Amygdala (tissue), 56 donors: ENCODE data around the gene EXOSC3.
A peak's percentile ranks its signal among the peaks of the same experiment; 100 is the strongest.
"Not testable (repeated sequence)": the region's sequence is repeated elsewhere in the genome, so short reads cannot be mapped to it uniquely, and the experiment has no call there.

Experiments
- DNase-seq, 56 donors: peaks; one replicate each; lab custom pipeline; 2025; lab: John Stamatoyannopoulos, UW

The EXOSC3 gene

DNA sequence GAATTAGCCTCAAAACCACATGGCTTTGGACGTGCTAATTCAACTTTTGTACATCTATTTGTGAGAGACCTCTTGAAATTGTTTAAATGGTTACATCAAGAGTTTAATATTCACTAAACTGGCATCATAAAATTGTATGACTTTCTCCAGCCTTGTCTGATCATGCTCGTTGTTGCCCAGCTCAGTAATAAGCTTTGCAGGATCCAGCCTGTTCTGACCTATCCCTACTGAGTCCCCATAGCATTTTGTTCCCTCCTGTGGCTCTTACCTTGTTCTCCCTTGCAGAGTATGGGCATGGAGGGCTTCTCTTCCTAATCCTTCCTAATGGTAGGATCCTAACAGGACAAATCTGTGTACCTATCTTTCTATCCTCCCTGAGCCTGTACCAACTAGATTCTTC lies 6.3 kb downstream of the EXOSC3 start:
- no peak for DNase-seq

DNA sequence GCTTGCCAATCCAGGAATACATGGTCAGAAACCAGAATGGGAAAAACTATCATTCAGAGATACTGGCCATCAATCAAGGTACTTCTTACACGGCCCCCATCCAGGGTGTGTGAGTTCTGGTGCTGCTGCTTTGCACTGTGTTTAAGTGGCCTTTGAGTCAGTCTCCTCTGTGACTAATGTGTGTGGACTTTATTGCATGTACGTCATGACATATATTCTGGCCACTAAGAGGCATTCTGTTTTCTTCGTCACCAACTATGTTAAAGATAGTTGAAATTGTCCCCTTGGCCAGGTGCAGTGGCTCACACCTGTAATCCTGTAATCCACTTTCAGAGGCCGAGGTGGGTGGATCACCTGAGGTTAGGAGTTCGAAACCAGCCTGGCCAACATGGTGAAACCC lies 8.5 kb downstream of the EXOSC3 start:
- no peak for DNase-seq

DNA sequence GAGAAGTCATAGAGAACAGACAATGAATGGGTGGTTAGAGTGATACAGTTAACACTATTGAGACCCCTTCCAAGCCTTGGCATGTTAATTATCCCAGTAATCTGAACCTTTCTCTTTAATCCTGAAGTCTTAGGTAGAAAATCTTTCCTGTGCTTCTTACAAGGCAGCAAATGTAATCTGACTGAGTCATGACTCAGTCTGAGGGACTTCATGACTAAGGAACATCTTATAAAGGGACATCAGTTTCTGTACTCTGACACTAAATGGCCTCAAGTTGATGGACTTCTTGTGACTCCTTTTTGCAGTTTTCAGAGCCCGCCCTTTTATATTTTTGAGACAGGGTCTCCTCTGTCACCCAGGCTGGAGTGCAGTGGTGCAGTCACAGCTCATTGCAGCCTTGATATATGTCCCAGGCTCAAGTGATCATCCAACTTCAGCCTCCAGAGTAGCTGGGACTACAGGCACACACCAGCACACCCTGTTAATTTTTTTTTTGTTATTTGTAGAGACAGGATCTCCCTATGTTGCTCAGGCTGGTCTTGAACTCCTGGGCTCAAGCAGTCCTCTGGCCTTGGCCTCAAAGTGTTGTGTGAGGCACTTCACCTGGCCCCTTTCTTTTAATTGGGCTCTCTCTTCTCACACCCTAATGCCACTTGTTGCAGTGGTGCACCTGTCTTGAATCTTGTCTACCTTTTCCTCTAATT lies 9.5 kb downstream of the EXOSC3 start:
- DNase-seq: no peak

- DNase-seq: no peak
These were observed 14.9 kb downstream of the EXOSC3 start for GRCh38 chr9:37769995-37770394.

GRCh38 chr9:37769306-37769705 lies 15.6 kb downstream of the EXOSC3 start:
- no peak for DNase-seq

- not testable (repeated sequence) for DNase-seq
These were observed 19.6 kb downstream of the EXOSC3 start for GRCh38 chr9:37765263-37765662.

- DNase-seq: no peak
These were observed 23.4 kb downstream of the EXOSC3 start for GRCh38 chr9:37761511-37761910.

GRCh38 chr9:37760416-37761161 lies 24.3 kb downstream of the EXOSC3 start:
- DNase-seq: no peak

- DNase-seq: no peak
These were observed 26.1 kb downstream of the EXOSC3 start for GRCh38 chr9:37758747-37759146.

GRCh38 chr9:37753489-37754190 lies 31.2 kb downstream of the EXOSC3 start, which contains the start of gene TRMT10B:
TRMT10B (plus strand) TSS chr9:37753805; CDS start chr9:37761932, 8,127 bp downstream.
- peak in 50 of 56 donors; percentile 14 to 81 (median 56) for DNase-seq

GRCh38 chr9:37752642-37753488 lies 32.0 kb downstream of the EXOSC3 start:
- DNase-seq: no peak

DNA sequence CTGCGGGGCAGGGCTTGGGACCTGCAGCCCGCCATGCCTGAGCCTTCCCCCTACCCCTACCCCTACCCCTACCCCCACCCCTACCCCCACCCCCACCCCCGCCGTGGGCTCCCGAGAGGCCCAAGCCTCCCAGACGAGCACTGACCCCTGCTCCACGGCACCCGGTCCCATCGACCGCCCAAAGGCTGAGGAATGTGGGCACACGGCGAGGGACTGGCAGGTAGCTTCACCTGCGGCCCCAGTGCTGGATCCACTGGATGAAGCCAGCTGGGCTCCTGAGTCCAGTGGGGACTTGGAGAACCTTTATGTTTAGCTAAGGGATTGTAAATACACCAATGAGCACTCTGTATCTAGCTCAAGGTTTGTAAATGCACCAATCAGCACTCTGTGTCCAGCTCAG lies 32.8 kb downstream of the EXOSC3 start:
- not testable (repeated sequence) for DNase-seq

DNA sequence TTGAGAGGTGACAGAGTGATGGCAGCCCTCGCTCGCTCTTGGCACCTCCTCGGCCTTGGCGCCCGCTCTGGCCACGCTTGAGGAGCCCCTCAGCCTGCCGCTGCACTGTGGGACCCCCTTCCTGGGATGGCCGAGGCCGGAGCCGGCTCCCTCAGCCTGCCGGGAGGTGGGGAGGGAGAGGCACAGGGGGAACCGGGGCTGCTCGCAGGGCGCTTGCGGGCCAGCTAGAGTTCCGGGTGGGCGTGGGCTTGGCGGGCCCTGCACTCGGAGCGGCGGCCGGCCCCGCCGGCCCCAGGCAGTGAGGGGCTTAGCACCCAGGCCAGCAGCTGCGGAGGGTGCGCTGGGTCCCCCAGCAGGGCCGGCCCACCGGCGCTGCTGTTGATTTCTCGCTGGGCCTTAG lies 33.2 kb downstream of the EXOSC3 start:
- DNase-seq: not testable (repeated sequence)

DNA sequence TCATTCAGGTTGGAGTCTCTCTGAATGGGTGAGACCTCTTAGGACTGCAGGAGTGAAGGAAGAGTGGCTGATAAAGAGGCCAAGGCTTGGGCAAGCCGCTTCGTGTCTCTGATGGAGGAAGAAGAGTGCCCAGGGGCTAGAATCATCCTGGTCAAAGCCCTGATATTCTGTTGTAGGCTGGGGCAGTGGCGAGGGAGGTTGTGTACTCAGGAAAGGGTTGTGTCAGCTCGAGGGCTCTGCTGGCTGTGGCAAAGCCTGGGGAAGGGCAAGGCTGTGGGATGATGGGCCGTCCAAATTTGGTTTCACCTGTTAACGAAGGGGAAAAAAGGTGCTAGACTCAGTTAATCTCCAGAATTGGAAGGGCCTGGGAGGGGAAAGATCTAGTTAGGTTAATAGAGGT lies 33.7 kb downstream of the EXOSC3 start:
- no peak for DNase-seq

- no peak for DNase-seq
These were observed 35.7 kb downstream of the EXOSC3 start for GRCh38 chr9:37749129-37749528.

GRCh38 chr9:37747271-37747753 lies 37.6 kb downstream of the EXOSC3 start:
- DNase-seq: peak in 36 of 56 donors; percentile 2 to 76 (median 22)

- no peak for DNase-seq
These were observed 38.2 kb downstream of the EXOSC3 start for GRCh38 chr9:37746448-37747270.

DNA sequence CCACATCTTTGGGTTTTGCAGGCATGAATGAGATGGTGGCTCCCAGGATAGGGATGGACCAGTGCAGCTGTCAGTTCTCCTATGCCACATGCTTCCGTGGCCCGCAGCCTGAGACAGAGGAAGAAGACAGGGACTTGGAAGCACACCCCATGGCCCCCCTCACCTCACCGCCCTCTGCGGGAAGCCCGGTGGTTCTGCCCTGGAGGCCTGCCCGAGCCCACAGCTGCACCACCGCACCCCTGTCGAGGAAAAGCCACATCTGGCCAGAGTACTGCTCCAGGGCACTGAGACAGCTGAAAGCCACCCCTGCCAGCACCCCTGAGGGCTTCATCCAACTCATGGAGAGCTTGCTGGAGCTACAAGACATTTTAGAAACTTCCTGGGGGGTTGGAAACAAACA lies 38.9 kb downstream of the EXOSC3 start:
- DNase-seq: no peak

GRCh38 chr9:37740631-37741328 lies 44.1 kb downstream of the EXOSC3 start:
- DNase-seq: no peak
